GM12891 (cell line): ENCODE measurements around the gene TMEM185B.

Source experiments
- PAX5 ChIP-seq: IDR thresholded peaks from 2 replicates; pipeline ENCODE4 v1.6.1; 2011; ENCODE audit warnings: low read length, moderate library complexity, mild to moderate bottlenecking; ENCODE audit not compliant: insufficient read depth, severe bottlenecking
- POLR2A ChIP-seq: IDR thresholded peaks from 2 replicates; pipeline ENCODE4 v1.6.1; 2011; ENCODE audit warnings: low read depth, low read length, control low read depth
- POLR2AphosphoS5 ChIP-seq: IDR thresholded peaks from 2 replicates; pipeline ENCODE4 v1.6.1; 2011; ENCODE audit warnings: low read depth, low read length, control low read depth
- POU2F2 ChIP-seq: IDR thresholded peaks from 2 replicates; pipeline ENCODE4 v1.6.1; 2011; ENCODE audit warnings: low read depth, mild to moderate bottlenecking, control low read depth, low read length, moderate library complexity
- SPI1 ChIP-seq: IDR thresholded peaks from 2 replicates; pipeline ENCODE4 v1.6.1; 2011; ENCODE audit warnings: low read depth, low read length, control low read depth
- TAF1 ChIP-seq: IDR thresholded peaks from 2 replicates; pipeline ENCODE4 v1.6.1; 2011; ENCODE audit warnings: low read depth, low read length, control low read depth

DNA sequence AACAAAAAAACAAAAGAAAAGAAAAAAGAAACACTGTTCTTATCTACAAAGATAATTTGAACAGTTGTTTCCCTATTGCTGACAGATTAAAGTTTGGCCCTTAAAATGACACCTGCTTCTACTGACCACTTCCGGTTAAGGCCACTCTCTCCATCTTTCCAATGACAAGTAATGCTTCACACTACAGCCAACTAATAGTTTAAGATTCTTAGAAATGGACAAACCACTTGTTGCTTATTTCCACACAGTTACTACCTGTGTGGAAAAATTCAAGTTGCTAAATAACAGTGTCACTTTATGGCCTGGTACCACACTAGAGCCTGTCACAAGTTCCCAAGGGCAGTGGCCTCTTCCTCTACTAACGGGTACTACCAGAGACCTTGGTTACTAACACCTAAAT lies 2.4 kb downstream of the TMEM185B start:
- TF ChIP-seq POLR2A (no peak), POLR2AphosphoS5 (no peak), PAX5 (no peak), TAF1 (no peak), SPI1 (no peak), POU2F2 (no peak)
